HG03097 (cell line): ENCODE measurements around the gene CREB5.
"Not testable (repeated sequence)": the region's sequence is repeated elsewhere in the genome, so short reads cannot be mapped to it uniquely, and the experiment has no call there.

Experiments
- ATAC-seq: cut with Tn5 transposase; IDR thresholded peaks from one replicate; pipeline ENCODE4 v1.9.1; 2021; ENCODE audit not compliant: unreplicated experiment, low FRiP score

CREB5 gene

GRCh38 chr7:28825817-28826448, 413.6 kb downstream of the CREB5 start:
- ATAC-seq, result not testable (repeated sequence)

DNA sequence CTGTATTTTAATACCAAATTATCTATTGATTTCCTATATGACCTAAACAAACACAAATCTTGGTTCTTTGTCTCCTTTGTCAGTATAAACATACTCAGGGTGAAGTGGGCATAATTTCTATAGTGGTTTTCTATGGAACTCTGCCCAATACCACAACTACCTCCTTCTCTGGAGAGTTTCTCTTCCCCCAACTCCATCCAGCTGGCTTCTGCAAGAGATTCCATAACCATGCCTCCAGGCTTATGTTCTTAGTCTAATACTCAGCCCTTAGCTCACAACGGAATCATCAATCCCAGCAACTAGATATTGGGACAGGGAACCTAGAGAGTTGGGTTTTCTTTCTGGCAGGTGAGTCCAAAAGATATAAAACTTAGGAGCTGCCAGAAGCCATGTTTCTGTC, 418.5 kb downstream of the CREB5 start:
- ATAC-seq, result no peak

GRCh38 chr7:28832669-28833068, 420.4 kb downstream of the CREB5 start:
- ATAC-seq, result no peak

DNA sequence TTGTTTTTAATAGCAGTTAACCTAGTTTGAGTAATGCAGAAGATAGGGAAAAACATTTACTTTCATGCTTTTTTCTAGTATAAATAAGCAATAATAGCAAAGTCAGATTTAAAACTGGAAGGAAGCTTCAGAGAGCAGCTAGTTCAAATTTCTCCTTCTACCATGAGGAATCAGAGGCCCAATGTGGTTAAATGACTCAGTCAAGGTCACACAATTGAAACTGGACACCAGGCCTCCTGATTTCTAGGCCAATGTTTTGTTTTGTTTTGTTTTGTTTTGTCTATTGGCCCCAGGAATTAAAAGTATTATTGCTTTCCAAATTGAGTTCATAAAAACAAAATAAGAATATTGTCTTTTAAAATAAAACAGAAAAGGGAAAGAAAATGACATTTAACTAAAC, 423.5 kb downstream of the CREB5 start:
- no peak for ATAC-seq

DNA sequence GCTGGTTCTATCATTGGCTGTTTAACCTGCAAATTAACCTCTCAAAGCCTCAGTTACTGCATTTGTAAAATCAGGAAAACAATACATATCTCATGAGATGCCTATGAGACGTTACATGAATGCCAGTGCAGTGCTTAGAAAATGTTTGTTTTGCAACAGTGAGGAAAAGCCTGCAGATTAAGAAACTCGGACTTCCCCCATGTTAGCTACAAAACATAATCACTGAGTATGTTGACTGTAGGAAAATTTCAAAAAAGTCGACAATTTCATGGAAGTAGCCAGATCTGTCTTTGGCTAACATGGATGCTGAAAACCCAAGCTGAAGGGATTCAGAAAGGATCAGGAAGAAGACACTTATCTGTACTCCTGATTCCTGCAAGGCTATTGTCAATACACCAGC, 424.4 kb downstream of the CREB5 start:
- no peak for ATAC-seq

DNA sequence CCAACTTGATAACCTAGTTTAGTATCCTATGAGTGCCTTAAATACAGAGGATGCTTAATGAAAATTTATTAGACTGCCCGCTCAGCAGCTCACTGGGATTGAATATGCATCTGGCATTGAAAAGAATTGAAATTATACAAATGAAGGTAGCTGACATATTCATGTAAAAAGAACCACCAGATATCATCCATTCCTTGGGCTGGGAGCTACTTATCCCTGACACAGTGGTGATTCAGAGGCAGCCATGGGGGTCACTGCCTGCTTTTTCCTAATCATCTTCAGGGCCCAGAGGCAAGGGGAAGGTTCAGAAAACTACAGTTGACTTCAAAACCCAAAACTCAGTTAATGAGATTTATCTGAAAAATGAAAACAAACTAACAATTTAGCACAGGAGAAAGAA, 424.9 kb downstream of the CREB5 start:
- ATAC-seq, result no peak

DNA sequence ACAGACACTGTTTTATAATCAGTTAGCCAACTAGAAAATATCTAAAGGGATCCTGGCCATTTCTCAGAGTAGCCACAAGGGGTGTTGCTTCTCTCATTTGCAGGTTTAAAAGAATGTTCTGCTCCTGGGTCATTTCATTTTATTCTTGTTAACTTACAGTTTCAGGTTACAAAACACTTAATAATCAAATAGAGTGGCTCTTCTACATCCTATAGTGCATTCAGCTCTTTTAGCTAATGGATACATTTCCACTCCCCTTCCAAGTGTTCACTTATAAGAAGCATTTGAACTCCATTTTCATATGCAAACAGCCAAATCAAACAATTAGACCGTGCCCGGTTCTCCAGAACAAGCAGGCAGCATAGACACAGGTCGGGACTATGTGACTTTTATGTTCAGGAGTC, 428.3 kb downstream of the CREB5 start:
- no peak for ATAC-seq

- no peak for ATAC-seq
These were observed 429.4 kb downstream of the CREB5 start for GRCh38 chr7:28841766-28842165.

DNA sequence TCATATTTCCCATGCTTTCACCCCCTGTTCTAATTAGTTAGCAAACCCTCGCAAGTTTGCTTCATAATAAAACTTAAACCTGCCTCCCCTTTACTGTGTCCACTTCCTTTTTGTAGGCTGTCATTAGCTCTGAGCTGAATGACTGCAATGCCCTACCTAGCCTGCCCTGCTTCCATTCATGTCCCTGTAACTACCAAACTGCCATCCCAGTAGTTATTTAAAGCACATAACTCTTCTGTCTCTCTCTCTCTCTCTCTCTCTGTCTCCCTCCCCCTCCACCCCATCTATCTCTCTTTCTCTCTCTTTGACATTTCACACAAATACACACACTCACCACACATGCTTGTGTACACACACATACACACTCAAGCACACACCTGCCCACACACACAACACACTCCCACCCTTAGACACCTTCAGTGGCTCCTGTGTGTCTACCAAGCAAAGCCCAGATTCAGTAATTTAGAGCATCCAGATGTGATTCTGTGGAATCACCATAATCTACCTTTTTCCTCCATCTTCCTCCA, 430.5 kb downstream of the CREB5 start:
- ATAC-seq, result no peak

- ATAC-seq, result no peak
These were observed 432.8 kb downstream of the CREB5 start for GRCh38 chr7:28845106-28845505.

DNA sequence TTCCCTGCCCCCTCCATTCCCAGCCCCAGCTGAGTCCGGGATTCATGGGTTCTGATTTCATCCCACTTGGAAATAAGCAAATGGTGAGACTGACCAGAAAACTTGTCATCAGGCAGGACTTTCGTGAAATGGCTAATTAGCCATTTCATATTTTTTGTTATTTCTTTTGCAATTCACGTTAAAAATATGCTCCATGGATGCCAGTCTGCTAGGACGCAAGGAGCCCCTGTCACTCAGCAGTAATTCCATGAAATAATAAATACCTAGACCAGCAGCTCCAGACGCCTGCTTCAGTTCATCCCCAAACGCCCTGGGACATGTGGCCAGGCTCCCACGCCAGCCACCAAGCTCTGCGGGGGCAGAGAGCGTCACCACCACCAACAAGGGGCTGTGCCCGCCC, 434.9 kb downstream of the CREB5 start:
- no peak for ATAC-seq

DNA sequence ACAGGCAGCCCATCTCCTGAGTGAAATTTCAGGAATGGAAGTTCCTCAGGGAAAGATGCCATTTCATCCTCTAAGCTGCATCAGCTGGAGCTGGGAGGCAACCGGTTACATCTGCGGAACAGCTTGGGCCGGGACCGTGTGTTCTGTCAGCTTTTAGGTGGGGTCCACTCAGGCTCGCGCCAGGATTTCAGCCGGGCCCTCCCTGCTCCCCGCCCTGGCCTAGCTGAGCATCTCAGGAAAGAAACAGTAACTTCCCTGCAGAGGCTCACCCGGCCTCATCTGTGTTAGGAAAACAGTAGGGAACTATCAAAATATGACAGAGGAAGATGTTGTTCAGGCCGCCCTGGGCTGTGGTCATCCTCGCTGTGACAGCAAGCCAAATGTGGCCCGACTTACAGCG, 435.4 kb downstream of the CREB5 start:
- no peak for ATAC-seq

DNA sequence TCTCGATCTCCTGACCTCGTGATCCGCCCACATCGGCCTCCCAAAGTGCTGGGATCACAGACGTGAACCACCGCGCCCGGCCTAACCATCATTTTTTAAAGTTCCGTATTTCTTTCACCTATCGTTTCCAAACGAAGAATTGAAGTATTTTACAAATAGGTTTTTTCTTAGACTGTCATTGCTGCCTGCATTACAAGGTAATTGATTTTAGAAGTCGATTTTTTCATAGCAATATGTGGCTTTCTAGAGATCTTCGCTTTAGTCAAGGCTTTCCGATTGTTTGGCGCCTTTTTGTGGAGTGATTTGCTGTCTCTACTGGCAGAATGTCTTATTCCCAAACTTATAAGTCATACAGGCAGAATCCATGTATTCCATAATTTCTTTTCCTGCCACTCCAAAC, 436.6 kb downstream of the CREB5 start:
- no peak for ATAC-seq

DNA sequence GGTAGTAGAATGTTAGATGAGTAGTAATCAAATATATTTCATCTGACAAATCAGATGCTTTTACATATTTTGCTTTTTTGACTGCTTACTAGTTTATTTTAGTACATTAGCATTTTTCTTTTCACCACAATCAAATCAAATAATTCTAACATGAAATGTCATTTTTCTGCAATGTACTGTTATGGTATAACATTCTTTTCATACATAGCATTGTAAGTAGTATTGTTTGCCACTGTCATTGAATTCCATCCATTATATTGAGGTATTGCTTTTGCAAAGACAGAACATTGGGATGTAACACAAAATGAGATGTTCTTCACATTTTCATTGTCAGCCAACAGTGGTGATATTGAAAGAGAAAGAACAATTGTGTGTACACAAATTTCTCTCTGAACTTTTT, 438.4 kb downstream of the CREB5 start:
- no peak for ATAC-seq

- ATAC-seq, result no peak
These were observed 440.8 kb downstream of the CREB5 start for GRCh38 chr7:28853150-28853549.

- ATAC-seq, result peak; percentile 90
These were observed 441.8 kb downstream of the CREB5 start for GRCh38 chr7:28853834-28854749.

- ATAC-seq, result no peak
These were observed 442.4 kb downstream of the CREB5 start for GRCh38 chr7:28854750-28855074.

DNA sequence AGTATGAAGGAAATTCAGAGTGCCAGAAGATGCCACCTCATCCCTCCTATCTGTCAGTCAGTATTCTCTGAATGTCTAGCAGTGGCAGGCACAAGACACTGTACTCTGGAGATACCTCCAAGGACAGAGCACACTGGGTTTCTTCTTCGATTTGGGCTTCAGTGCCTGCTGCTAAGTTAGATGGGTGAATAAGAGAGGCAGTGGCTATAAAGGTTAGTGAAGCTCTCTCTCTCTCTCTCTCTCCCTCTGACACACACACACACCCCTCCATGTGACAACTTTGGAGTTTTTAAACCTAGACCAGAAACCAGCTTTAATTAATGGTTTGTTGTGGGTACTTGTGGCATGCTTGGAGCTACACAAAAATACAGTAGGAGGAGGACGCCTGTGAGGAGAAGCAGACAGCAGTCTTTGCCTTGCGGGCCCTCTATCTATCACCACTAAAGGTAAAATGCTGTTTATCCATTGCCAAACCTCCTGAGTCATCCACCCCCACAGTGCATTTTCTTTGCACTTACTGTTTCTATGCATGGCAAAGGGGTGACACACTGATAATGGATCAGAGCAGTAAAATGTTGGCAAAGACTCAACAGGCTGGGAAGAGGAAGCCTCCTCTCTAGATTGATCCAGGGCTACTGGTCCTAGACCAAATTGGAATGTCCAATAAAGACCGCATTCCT, 443.4 kb downstream of the CREB5 start:
- no peak for ATAC-seq

DNA sequence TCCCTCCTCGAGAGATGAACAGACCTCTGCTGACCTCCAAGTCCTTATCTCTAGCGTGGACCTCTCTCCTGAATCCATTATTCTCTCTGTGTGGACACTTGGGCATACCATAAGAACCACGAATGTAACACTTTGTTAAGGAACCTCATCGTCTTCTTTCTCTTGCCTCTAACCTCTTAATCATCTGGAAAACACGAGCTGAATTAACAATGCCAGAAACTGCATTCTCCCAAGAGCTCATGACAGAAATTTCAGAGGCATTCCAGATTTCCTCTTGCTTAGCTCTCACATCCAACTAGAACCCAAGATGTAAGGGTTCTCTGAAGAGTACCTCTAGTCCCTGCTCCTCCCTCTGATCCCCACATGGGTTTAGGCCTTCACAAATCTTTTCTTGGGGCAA, 444.3 kb downstream of the CREB5 start:
- ATAC-seq, result no peak

- no peak for ATAC-seq
These were observed 445.9 kb downstream of the CREB5 start for GRCh38 chr7:28858206-28858605.

GRCh38 chr7:28858895-28859294, 446.6 kb downstream of the CREB5 start:
- no peak for ATAC-seq
